ENCODE measurements around the gene HTT-AS.
A peak's percentile ranks its signal among the peaks of the same experiment; 100 is the strongest.

The HTT-AS gene

DNA sequence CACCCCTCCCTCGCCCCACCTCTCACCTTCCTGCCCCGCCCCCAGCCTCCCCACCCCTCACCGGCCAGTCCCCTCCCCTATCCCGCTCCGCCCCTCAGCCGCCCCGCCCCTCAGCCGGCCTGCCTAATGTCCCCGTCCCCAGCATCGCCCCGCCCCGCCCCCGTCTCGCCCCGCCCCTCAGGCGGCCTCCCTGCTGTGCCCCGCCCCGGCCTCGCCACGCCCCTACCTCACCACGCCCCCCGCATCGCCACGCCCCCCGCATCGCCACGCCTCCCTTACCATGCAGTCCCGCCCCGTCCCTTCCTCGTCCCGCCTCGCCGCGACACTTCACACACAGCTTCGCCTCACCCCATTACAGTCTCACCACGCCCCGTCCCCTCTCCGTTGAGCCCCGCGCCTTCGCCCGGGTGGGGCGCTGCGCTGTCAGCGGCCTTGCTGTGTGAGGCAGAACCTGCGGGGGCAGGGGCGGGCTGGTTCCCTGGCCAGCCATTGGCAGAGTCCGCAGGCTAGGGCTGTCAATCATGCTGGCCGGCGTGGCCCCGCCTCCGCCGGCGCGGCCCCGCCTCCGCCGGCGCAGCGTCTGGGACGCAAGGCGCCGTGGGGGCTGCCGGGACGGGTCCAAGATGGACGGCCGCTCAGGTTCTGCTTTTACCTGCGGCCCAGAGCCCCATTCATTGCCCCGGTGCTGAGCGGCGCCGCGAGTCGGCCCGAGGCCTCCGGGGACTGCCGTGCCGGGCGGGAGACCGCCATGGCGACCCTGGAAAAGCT, at the start of gene HTT-AS, which contains the start of gene HTT:
TSS of gene HTT-AS (minus strand) at position 461 of the 768 bp plus-strand sequence.
TSS of gene HTT (plus strand) at position 604 of the 768 bp plus-strand sequence. CDS start at position 749, 145 bp downstream.
- TF ChIP-seq, protein P1, sequence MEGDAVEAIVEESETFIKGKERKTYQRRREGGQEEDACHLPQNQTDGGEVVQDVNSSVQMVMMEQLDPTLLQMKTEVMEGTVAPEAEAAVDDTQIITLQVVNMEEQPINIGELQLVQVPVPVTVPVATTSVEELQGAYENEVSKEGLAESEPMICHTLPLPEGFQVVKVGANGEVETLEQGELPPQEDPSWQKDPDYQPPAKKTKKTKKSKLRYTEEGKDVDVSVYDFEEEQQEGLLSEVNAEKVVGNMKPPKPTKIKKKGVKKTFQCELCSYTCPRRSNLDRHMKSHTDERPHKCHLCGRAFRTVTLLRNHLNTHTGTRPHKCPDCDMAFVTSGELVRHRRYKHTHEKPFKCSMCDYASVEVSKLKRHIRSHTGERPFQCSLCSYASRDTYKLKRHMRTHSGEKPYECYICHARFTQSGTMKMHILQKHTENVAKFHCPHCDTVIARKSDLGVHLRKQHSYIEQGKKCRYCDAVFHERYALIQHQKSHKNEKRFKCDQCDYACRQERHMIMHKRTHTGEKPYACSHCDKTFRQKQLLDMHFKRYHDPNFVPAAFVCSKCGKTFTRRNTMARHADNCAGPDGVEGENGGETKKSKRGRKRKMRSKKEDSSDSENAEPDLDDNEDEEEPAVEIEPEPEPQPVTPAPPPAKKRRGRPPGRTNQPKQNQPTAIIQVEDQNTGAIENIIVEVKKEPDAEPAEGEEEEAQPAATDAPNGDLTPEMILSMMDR (IDR thresholded peaks at IDR 0.05; ENCODE audit: low read depth, low read length, missing control alignments), result no peak

GRCh38 chr4:3123181-3123671, 48.9 kb upstream of the HTT-AS start:
- DNase-seq (ENCODE audit: low read depth), result no peak
- TF ChIP-seq, protein P1 (IDR thresholded peaks at IDR 0.05; ENCODE audit: low read depth, low read length, missing control alignments), result no peak
- no peak overlapping the region for H3K4me3 ChIP-seq (ENCODE audit: low read depth, low read length)

More for the DNA sequence above, at the start of gene HTT-AS, which contains the start of gene HTT:
- DNase-seq (ENCODE audit: low read depth), result peak; percentile 72
- H3K4me3 ChIP-seq (ENCODE audit: low read depth, low read length), result peak within 1 kb of the TSS; percentile 89

DNA sequence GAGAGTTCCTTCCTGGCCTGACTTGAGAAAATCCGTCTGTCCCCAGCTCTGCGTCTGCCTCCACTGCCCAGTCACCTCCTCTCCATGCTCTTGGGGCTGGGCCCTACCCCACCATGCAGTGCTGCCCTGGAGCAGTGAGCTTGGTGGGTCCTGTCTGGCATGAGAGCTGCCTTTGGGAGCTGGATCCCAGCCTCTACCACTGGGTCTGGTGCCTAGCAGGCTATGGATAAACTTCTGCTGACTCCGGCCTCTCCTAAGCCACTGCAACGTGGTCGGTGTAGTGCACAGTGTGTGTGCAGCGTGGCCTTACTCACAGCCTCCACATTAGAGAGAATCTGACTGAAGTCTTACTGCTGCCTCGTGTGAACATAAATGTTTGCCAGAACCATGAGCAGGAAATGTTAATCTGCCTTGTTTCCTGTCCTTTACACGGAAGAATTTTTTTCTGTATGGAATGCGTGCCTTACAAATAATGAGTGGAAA, 47.8 kb upstream of the HTT-AS start:
- H3K4me3 ChIP-seq (ENCODE audit: low read depth, low read length), result no peak overlapping the region
- TF ChIP-seq, protein P1 (IDR thresholded peaks at IDR 0.05; ENCODE audit: low read depth, low read length, missing control alignments), result no peak
- no peak for DNase-seq (ENCODE audit: low read depth)

- no peak for DNase-seq (ENCODE audit: low read depth)
Measured at GRCh38 chr4:3121596-3121995, 47.3 kb upstream of the HTT-AS start.

DNA sequence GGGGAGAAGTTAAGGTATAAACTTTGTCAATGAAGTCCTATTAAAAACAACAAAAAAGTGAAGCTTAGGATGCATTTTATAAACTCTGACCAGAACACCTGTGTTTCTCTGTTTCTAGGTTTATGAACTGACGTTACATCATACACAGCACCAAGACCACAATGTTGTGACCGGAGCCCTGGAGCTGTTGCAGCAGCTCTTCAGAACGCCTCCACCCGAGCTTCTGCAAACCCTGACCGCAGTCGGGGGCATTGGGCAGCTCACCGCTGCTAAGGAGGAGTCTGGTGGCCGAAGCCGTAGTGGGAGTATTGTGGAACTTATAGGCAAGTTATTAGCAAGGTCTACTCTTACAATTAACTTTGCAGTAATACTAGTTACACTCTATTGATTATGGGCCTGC, 46.8 kb upstream of the HTT-AS start:
- no peak for DNase-seq (ENCODE audit: low read depth)
- TF ChIP-seq, protein P1 (IDR thresholded peaks at IDR 0.05; ENCODE audit: low read depth, low read length, missing control alignments), result no peak
- H3K4me3 ChIP-seq (ENCODE audit: low read depth, low read length), result no peak overlapping the region

More at GRCh38 chr4:3121596-3121995, 47.3 kb upstream of the HTT-AS start:
- no peak overlapping the region for H3K4me3 ChIP-seq (ENCODE audit: low read depth, low read length)
- TF ChIP-seq, protein P1 (IDR thresholded peaks at IDR 0.05; ENCODE audit: low read depth, low read length, missing control alignments), result no peak

DNA sequence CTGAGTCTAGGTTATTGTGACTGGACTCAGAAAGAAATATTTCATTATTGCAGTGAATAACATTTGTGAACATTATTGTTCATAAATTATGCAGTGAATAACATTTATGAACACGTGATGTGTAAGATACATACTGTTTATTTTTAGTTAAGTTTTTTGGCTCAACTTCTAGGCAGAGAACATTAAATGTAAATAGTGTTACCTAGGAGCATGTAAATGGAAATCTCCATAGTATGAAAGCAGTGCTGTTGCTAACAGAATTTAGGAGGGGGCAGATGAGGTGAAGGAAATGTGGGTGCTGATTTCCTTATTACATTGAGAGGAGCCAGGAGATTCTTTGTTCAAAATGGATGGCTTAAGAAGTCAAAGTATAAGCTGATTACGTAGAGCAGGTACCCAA, 45.1 kb upstream of the HTT-AS start:
- TF ChIP-seq, protein P1 (IDR thresholded peaks at IDR 0.05; ENCODE audit: low read depth, low read length, missing control alignments), result no peak
- DNase-seq (ENCODE audit: low read depth), result no peak
- H3K4me3 ChIP-seq (ENCODE audit: low read depth, low read length), result no peak overlapping the region
